Stimulated activated CD8-positive, alpha-beta memory T cell treated with anti-CD3 and anti-CD28 coated beads, Interleukin-2, amount 100 ng/mL, for 1 hour (primary cell): ENCODE results near the gene ITK.

ENCODE experiments used
- DNase-seq, 2 donors: peaks; one replicate each; pipeline ENCODE4 v3.0.0-alpha.2; 2020; ENCODE audit warnings: low read depth in 2 of 2

ITK gene

GRCh38 chr5:157279605-157280239 is 99.1 kb downstream of the ITK start:
- no peak for DNase-seq

GRCh38 chr5:157280927-157281326 is 100.3 kb downstream of the ITK start:
- no peak for DNase-seq

- DNase-seq: no peak
Measured at GRCh38 chr5:157282150-157282549, 101.5 kb downstream of the ITK start.

GRCh38 chr5:157283434-157283833 is 102.8 kb downstream of the ITK start:
- DNase-seq: no peak

- DNase-seq: no peak
Measured at GRCh38 chr5:157284458-157285212, 104.0 kb downstream of the ITK start.

GRCh38 chr5:157285310-157286035 is 104.8 kb downstream of the ITK start:
- no peak for DNase-seq

- no peak for DNase-seq
Measured at GRCh38 chr5:157286761-157287211, 106.1 kb downstream of the ITK start.

- DNase-seq: no peak
Measured at GRCh38 chr5:157288405-157289163, 107.9 kb downstream of the ITK start.

GRCh38 chr5:157289164-157289819 is 108.7 kb downstream of the ITK start:
- no peak for DNase-seq

- DNase-seq: no peak
Measured at GRCh38 chr5:157290156-157290980, 109.7 kb downstream of the ITK start.

GRCh38 chr5:157290981-157291711 is 110.5 kb downstream of the ITK start:
- DNase-seq: no peak

GRCh38 chr5:157292599-157292998 is 112.0 kb downstream of the ITK start:
- no peak for DNase-seq

GRCh38 chr5:157294407-157295091 is 113.9 kb downstream of the ITK start:
- no peak for DNase-seq

GRCh38 chr5:157295247-157295646 is 114.6 kb downstream of the ITK start:
- no peak for DNase-seq

GRCh38 chr5:157300564-157300963 is 119.9 kb downstream of the ITK start:
- no peak for DNase-seq

GRCh38 chr5:157301066-157301465 is 120.4 kb downstream of the ITK start:
- no peak for DNase-seq

GRCh38 chr5:157303023-157303422 is 122.4 kb downstream of the ITK start:
- no peak for DNase-seq

- DNase-seq: no peak
Measured at GRCh38 chr5:157303667-157304327, 123.2 kb downstream of the ITK start.
